Effector memory CD8-positive, alpha-beta T cell (primary cell): ENCODE measurements around the gene MCU.
"Not testable (repeated sequence)": the region's sequence is repeated elsewhere in the genome, so short reads cannot be mapped to it uniquely, and the experiment has no call there.

Experiments
- ATAC-seq: fragments of 150-1000 bp; cut with Tn5 transposase; replicated peaks from 2 replicates; pipeline ENCODE4 v1.10.0; 2021; ENCODE audit warnings: mild to moderate bottlenecking, moderate library complexity
- DNase-seq, 3 experiments: peaks; one replicate each; pipeline ENCODE4 v3.0.0; 2021
- H3K27ac Mint-ChIP-seq, 2 donors: one replicate each; pipeline ENCODE4 v1.8.0; 2022; ENCODE audit warnings: mild to moderate bottlenecking in 2 of 2, mixed read lengths in 2 of 2, moderate library complexity in 2 of 2
- H3K27me3 Mint-ChIP-seq, 2 donors: one replicate each; pipeline ENCODE4 v1.8.0; 2022; ENCODE audit warnings: mixed read lengths in 2 of 2
- H3K36me3 Mint-ChIP-seq: one replicate; pipeline ENCODE4 v1.8.0; 2022; ENCODE audit warnings: mild to moderate bottlenecking, moderate library complexity, mixed read lengths; ENCODE audit not compliant: insufficient read depth
- H3K4me1 Mint-ChIP-seq, 2 donors: one replicate each; pipeline ENCODE4 v1.8.0; 2022; ENCODE audit warnings: low read depth in 2 of 2, mixed read lengths in 2 of 2
- H3K4me3 Mint-ChIP-seq, 2 donors: one replicate each; pipeline ENCODE4 v1.8.0; 2022; ENCODE audit warnings: mild to moderate bottlenecking in 2 of 2, mixed read lengths in 2 of 2, moderate library complexity in 2 of 2
- H3K9me3 Mint-ChIP-seq, 2 donors: one replicate each; pipeline ENCODE4 v1.8.0; 2022; ENCODE audit warnings: mixed read lengths in 2 of 2

MCU gene

GRCh38 chr10:72762042-72762441 lies 70.1 kb downstream of the MCU start:
- Mint-ChIP-seq H3K36me3 (peaks cover 3% of the 10 kb centered on the region), H3K9me3 (no peaks in the 10 kb centered on the region), H3K27ac (no peak overlapping the region), H3K27me3 (no peaks in the 10 kb centered on the region), H3K4me3 (no peak overlapping the region), H3K4me1 (peaks cover 0 to 7% of the 10 kb centered on the region in 2 donors)
- ATAC-seq (no peak), DNase-seq (no peak)

GRCh38 chr10:72763201-72763600 lies 71.3 kb downstream of the MCU start:
- ATAC-seq (no peak), DNase-seq (no peak)
- Mint-ChIP-seq H3K36me3 (peaks cover 3% of the 10 kb centered on the region), H3K4me3 (no peak overlapping the region), H3K4me1 (peaks cover 0 to 7% of the 10 kb centered on the region in 2 donors), H3K27ac (no peak overlapping the region), H3K9me3 (no peaks in the 10 kb centered on the region), H3K27me3 (no peaks in the 10 kb centered on the region)

GRCh38 chr10:72764151-72764550 lies 72.2 kb downstream of the MCU start:
- Mint-ChIP-seq H3K4me1 (peaks cover 0 to 4% of the 10 kb centered on the region in 2 donors), H3K27ac (no peak overlapping the region), H3K9me3 (no peaks in the 10 kb centered on the region), H3K36me3 (no peaks in the 10 kb centered on the region), H3K4me3 (no peak overlapping the region), H3K27me3 (no peaks in the 10 kb centered on the region)
- no peak for ATAC-seq
- no peak for DNase-seq

- Mint-ChIP-seq H3K4me1 (peaks cover 0 to 4% of the 10 kb centered on the region in 2 donors), H3K27ac (no peak overlapping the region), H3K9me3 (no peaks in the 10 kb centered on the region), H3K27me3 (no peaks in the 10 kb centered on the region), H3K4me3 (no peak overlapping the region), H3K36me3 (no peaks in the 10 kb centered on the region)
- no peak for ATAC-seq
- no peak for DNase-seq
These were observed 73.3 kb downstream of the MCU start for GRCh38 chr10:72765051-72765745.

GRCh38 chr10:72771195-72771594 lies 79.3 kb downstream of the MCU start:
- peaks cover 8 to 18% of the 10 kb centered on the region in 2 donors for H3K4me1 Mint-ChIP-seq
- not testable (repeated sequence) for H3K36me3 Mint-ChIP-seq, H3K27ac Mint-ChIP-seq, DNase-seq, ATAC-seq, H3K4me3 Mint-ChIP-seq, H3K9me3 Mint-ChIP-seq, H3K27me3 Mint-ChIP-seq

- peaks cover 8 to 18% of the 10 kb centered on the region in 2 donors for H3K4me1 Mint-ChIP-seq
- no peaks in the 10 kb centered on the region for H3K9me3 Mint-ChIP-seq
- peaks cover 7% of the 10 kb centered on the region for H3K36me3 Mint-ChIP-seq
- H3K27ac Mint-ChIP-seq = no peak overlapping the region
- ATAC-seq (no peak), DNase-seq (no peak)
- no peak overlapping the region for H3K4me3 Mint-ChIP-seq
- no peaks in the 10 kb centered on the region for H3K27me3 Mint-ChIP-seq
These were observed 80.1 kb downstream of the MCU start for GRCh38 chr10:72772031-72772430.

GRCh38 chr10:72779874-72780273 lies 87.9 kb downstream of the MCU start:
- Mint-ChIP-seq H3K27me3 (no peaks in the 10 kb centered on the region), H3K27ac (no peak overlapping the region), H3K4me3 (no peak overlapping the region), H3K36me3 (peaks cover 3% of the 10 kb centered on the region), H3K4me1 (peaks cover 3 to 4% of the 10 kb centered on the region in 2 donors), H3K9me3 (no peaks in the 10 kb centered on the region)
- ATAC-seq (no peak), DNase-seq (no peak)

GRCh38 chr10:72782649-72783330 lies 90.8 kb downstream of the MCU start:
- Mint-ChIP-seq H3K27me3 (no peaks in the 10 kb centered on the region), H3K4me3 (no peak overlapping the region), H3K4me1 (peaks cover 3 to 7% of the 10 kb centered on the region in 2 donors), H3K36me3 (no peaks in the 10 kb centered on the region), H3K27ac (no peak overlapping the region), H3K9me3 (no peaks in the 10 kb centered on the region)
- ATAC-seq (no peak), DNase-seq (no peak)

- ATAC-seq (no peak), DNase-seq (no peak)
- Mint-ChIP-seq H3K36me3 (no peaks in the 10 kb centered on the region), H3K9me3 (no peaks in the 10 kb centered on the region), H3K4me1 (peaks cover 3 to 7% of the 10 kb centered on the region in 2 donors), H3K4me3 (no peak overlapping the region), H3K27me3 (no peaks in the 10 kb centered on the region), H3K27ac (no peak overlapping the region)
These were observed 91.5 kb downstream of the MCU start for GRCh38 chr10:72783410-72783833.

- peak overlapping the region in 1 of 2 donors; percentile 5 for H3K27ac Mint-ChIP-seq
- no peak overlapping the region for H3K4me3 Mint-ChIP-seq
- H3K36me3 Mint-ChIP-seq = no peaks in the 10 kb centered on the region
- DNase-seq (no peak), ATAC-seq (no peak)
- no peaks in the 10 kb centered on the region for H3K27me3 Mint-ChIP-seq
- peaks cover 9 to 11% of the 10 kb centered on the region in 2 donors for H3K4me1 Mint-ChIP-seq
- H3K9me3 Mint-ChIP-seq = no peaks in the 10 kb centered on the region
These were observed 92.8 kb downstream of the MCU start for GRCh38 chr10:72784551-72785351.

- Mint-ChIP-seq H3K36me3 (no peaks in the 10 kb centered on the region), H3K27ac (no peak overlapping the region), H3K9me3 (no peaks in the 10 kb centered on the region), H3K4me3 (no peak overlapping the region), H3K27me3 (no peaks in the 10 kb centered on the region), H3K4me1 (peaks cover 11% of the 10 kb centered on the region in 2 donors)
- DNase-seq = no peak
- no peak for ATAC-seq
These were observed 93.5 kb downstream of the MCU start for GRCh38 chr10:72785409-72785808.

GRCh38 chr10:72790216-72790990 lies 98.5 kb downstream of the MCU start:
- H3K27ac Mint-ChIP-seq = no peak overlapping the region
- ATAC-seq (no peak), DNase-seq (no peak)
- peaks cover 4 to 7% of the 10 kb centered on the region in 2 donors for H3K4me1 Mint-ChIP-seq
- no peaks in the 10 kb centered on the region for H3K9me3 Mint-ChIP-seq
- H3K27me3 Mint-ChIP-seq = no peaks in the 10 kb centered on the region
- H3K36me3 Mint-ChIP-seq = no peaks in the 10 kb centered on the region
- H3K4me3 Mint-ChIP-seq = no peak overlapping the region

GRCh38 chr10:72792288-72792687 lies 100.3 kb downstream of the MCU start:
- Mint-ChIP-seq H3K4me3 (no peak overlapping the region), H3K27me3 (no peaks in the 10 kb centered on the region), H3K36me3 (no peaks in the 10 kb centered on the region), H3K9me3 (no peaks in the 10 kb centered on the region), H3K4me1 (peaks cover 4 to 7% of the 10 kb centered on the region in 2 donors), H3K27ac (peak overlapping the region in 1 of 2 donors; percentile 38)
- no peak for DNase-seq
- ATAC-seq = no peak
